Omental fat pad (tissue), 4 donors: ENCODE data around the gene ARHGAP12. TPM values are rescaled to one million over a fixed set of nuclear protein-coding genes. Genes with fewer than 3 reads are reported as not detected.

Experiments
- ATAC-seq: fragments of 150-250 bp; one replicate; pipeline ENCODE4 v1.9.1; 2016; ENCODE audit warnings: mild to moderate bottlenecking, moderate library complexity; ENCODE audit not compliant: low FRiP score
- DNase-seq: peaks from one replicate; pipeline ENCODE4 v3.0.0-alpha.2; 2019; ENCODE audit warnings: low spot score
- total RNA-seq, 4 donors: library from RNA; depleted of rRNA; stranded (reverse); fragments of >200 nt; gene quantifications; one replicate each; pipeline ENCODE4 v1.1.0, GENCODE V29; 2016
- TF ChIP-seq, protein P1 (sequence below), 3 donors: fragments of 450-650 bp; IDR thresholded peaks; one replicate each; pipeline ENCODE4 v1.5.1; 2016 to 2017; ENCODE audit warnings: antibody characterized with exemption in 3 of 3, mild to moderate bottlenecking in 3 of 3, moderate library complexity in 2 of 3

ARHGAP12 gene
- total RNA-seq, 4 donors from 2014 or later: 20.4 to 47.4 (median 33.1) TPM

DNA sequence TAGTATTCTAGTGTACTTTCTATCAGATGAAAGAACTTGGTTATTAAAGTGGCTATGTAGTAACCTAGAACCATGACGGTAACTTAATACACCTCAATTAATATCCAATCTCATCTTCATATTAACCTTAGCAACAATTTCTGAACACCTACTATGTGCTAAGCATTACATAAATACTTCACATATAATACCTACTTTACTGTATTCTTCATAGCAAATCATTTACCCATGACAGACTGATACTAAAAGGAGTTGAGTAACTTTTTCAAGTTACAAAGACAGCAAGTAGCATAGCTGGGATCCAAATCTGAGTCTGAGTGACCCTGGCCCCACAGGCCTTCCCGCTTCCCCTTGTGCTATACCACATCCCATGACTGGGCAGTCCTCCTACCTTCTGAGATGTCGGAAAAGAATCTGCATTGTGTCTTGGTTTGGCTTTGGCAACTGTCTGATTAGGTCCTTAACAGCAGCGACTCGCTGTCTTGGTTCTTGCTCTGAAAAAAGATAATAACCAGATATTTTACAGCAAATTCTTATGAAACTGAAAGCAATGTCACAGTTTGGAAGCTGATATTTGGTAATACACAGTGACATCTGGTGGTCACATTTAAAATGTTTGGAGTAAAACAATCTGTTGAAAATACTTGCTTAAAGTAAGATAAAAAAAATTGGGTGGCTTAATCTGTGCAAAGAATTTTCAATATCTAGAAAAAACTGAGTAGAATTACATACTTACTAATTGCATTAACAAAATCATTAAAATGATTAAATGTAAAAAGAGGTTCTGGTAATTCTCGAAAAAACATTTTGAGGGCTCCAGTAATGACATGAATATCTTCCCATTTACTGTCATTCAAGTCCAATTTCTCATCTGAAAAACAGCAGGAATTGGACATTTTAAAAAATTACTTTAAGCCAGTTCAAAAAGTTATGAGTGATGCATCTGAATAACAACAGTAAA is 120.1 kb downstream of the ARHGAP12 start:
- peak; percentile 59 for ATAC-seq
- DNase-seq: no peak
- TF ChIP-seq, protein P1, sequence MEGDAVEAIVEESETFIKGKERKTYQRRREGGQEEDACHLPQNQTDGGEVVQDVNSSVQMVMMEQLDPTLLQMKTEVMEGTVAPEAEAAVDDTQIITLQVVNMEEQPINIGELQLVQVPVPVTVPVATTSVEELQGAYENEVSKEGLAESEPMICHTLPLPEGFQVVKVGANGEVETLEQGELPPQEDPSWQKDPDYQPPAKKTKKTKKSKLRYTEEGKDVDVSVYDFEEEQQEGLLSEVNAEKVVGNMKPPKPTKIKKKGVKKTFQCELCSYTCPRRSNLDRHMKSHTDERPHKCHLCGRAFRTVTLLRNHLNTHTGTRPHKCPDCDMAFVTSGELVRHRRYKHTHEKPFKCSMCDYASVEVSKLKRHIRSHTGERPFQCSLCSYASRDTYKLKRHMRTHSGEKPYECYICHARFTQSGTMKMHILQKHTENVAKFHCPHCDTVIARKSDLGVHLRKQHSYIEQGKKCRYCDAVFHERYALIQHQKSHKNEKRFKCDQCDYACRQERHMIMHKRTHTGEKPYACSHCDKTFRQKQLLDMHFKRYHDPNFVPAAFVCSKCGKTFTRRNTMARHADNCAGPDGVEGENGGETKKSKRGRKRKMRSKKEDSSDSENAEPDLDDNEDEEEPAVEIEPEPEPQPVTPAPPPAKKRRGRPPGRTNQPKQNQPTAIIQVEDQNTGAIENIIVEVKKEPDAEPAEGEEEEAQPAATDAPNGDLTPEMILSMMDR (IDR thresholded peaks at IDR 0.05): no peak

DNA sequence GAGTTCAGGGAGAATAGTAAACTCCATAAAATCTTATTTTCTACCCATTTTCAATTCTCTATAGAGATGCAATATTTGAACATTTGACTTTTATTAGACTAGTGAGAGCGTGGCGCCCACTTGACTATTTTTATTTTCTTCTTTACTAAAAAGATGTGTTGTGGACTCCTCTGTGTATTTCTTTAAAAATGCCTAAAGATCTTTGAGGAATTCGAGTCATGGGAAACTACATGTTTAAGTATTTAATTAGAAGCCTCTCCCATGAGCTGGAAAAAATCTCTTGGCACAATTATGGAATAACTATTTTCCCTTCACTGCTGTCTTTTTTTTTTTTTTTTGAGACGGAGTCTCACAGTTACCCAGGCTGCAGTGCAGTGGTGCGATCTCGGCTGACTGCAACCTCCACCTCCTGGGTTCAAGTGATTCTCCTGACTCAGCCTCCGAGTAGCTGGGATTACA is 124.2 kb downstream of the ARHGAP12 start:
- TF ChIP-seq, protein P1 (IDR thresholded peaks at IDR 0.05): no peak
- DNase-seq (no peak), ATAC-seq (no peak)

- no peak for DNase-seq
- ATAC-seq: no peak
- TF ChIP-seq, protein P1 (IDR thresholded peaks at IDR 0.05): no peak
Measured at GRCh38 chr10:31803606-31804351, 124.9 kb downstream of the ARHGAP12 start.

- no peak for ATAC-seq
- TF ChIP-seq, protein P1 (IDR thresholded peaks at IDR 0.05): no peak
- no peak for DNase-seq
Measured at GRCh38 chr10:31799181-31799580, 129.4 kb downstream of the ARHGAP12 start.

GRCh38 chr10:31792745-31793144 is 135.9 kb downstream of the ARHGAP12 start:
- TF ChIP-seq, protein P1 (IDR thresholded peaks at IDR 0.05): no peak

GRCh38 chr10:31789555-31789954 is 139.1 kb downstream of the ARHGAP12 start:
- ATAC-seq (no peak), DNase-seq (no peak)
- TF ChIP-seq, protein P1 (IDR thresholded peaks at IDR 0.05): no peak

More at GRCh38 chr10:31792745-31793144, 135.9 kb downstream of the ARHGAP12 start:
- DNase-seq (no peak), ATAC-seq (no peak)
